K562 (cell line): Measurements from ENCODE around the gene TSSK2. TPM values are rescaled to one million over a fixed set of nuclear protein-coding genes. Genes with fewer than 3 reads are reported as not detected.

Experiments
- BRCA1 ChIP-seq, 2 experiments: fragments of 450-650 bp in 1 of 2; sonication (generic) in 1 of 2; formaldehyde crosslinking in 1 of 2; IDR thresholded peaks; 2 replicates each; pipeline versions ENCODE4 v1.5.0 to v1.6.1; 2017 to 2020; ENCODE audit warnings: mild to moderate bottlenecking in 1 of 2, missing genetic modification reagents in 1 of 2
- ESRRA ChIP-seq: fragments of 450-650 bp; IDR thresholded peaks from 2 replicates; pipeline ENCODE4 v1.6.1; 2014; ENCODE audit warnings: low read depth, mild to moderate bottlenecking, moderate library complexity, borderline replicate concordance
- FOSL1 ChIP-seq: fragments of 200-800 bp; sonication (Bioruptor generic); conservative IDR thresholded peaks from 2 replicates; pipeline ENCODE4 v1.6.1; 2016; ENCODE audit warnings: missing genetic modification characterization, missing compliant biosample characterization
- HDGF ChIP-seq: fragments of 450-650 bp; IDR thresholded peaks from 2 replicates; pipeline ENCODE4 v1.6.1; 2016
- KAT8 ChIP-seq: fragments of 450-650 bp; IDR thresholded peaks from 2 replicates; pipeline ENCODE4 v1.6.1; 2016; ENCODE audit warnings: low read depth, mild to moderate bottlenecking
- MAFG ChIP-seq: fragments of 450-650 bp; conservative IDR thresholded peaks from 2 replicates; pipeline ENCODE4 v1.6.1; 2016; ENCODE audit warnings: missing genetic modification characterization, missing compliant biosample characterization
- MED1 ChIP-seq: sonication (generic); formaldehyde crosslinking; IDR thresholded peaks from 2 replicates; pipeline ENCODE4 v1.8.1; 2023; ENCODE audit warnings: missing genetic modification reagents, borderline replicate concordance
- NCOA4 ChIP-seq: fragments of 450-650 bp; IDR thresholded peaks from 2 replicates; pipeline ENCODE4 v1.6.1; 2018; ENCODE audit warnings: mild to moderate bottlenecking; ENCODE audit not compliant: partially characterized antibody
- PML ChIP-seq: IDR thresholded peaks from 2 replicates; pipeline ENCODE4 v1.6.1; 2012; ENCODE audit warnings: low read length, inconsistent platforms
- POLR3A ChIP-seq: IDR thresholded peaks from 2 replicates; pipeline ENCODE4 v1.6.1; 2011; ENCODE audit warnings: borderline replicate concordance, mild to moderate bottlenecking, moderate library complexity; ENCODE audit not compliant: insufficient read length, insufficient read depth; ENCODE audit errors: extremely low read depth
- POLR3G ChIP-seq: IDR thresholded peaks from 2 replicates; pipeline ENCODE4 v1.6.1; 2011; ENCODE audit not compliant: insufficient read length, insufficient replicate concordance; ENCODE audit errors: extremely low read depth
- RAD51 ChIP-seq: fragments of 450-650 bp; IDR thresholded peaks from 2 replicates; pipeline ENCODE4 v1.7.1; 2016; ENCODE audit warnings: low read depth, mild to moderate bottlenecking, borderline replicate concordance
- RBM14 ChIP-seq: fragments of 200-400 bp; formaldehyde crosslinking; IDR thresholded peaks from 2 replicates; pipeline ENCODE4 v1.6.1; 2018; ENCODE audit warnings: low read depth, mild to moderate bottlenecking, low read length, moderate library complexity, borderline replicate concordance; ENCODE audit not compliant: insufficient read depth
- SMAD1 ChIP-seq: fragments of 150-350 bp; IDR thresholded peaks from 2 replicates; pipeline ENCODE4 v1.6.1; 2014; ENCODE audit warnings: low read length, low read depth; ENCODE audit not compliant: partially characterized antibody
- SMARCE1 ChIP-seq: fragments of 450-650 bp; IDR thresholded peaks from 2 replicates; pipeline ENCODE4 v1.7.1; 2016; ENCODE audit warnings: mild to moderate bottlenecking
- TAF7 ChIP-seq: fragments of 450-650 bp; IDR thresholded peaks from 2 replicates; pipeline ENCODE4 v1.6.1; 2016; ENCODE audit warnings: missing genetic modification characterization, missing compliant biosample characterization
- TFAM ChIP-seq: fragments of 250-450 bp; sonication (Bioruptor Pico); conservative IDR thresholded peaks from 2 replicates; pipeline ENCODE4 v1.5.0; 2021; ENCODE audit warnings: mild to moderate bottlenecking, moderate library complexity
- ZBTB17 ChIP-seq: fragments of 450-650 bp; formaldehyde crosslinking; IDR thresholded peaks from 2 replicates; pipeline ENCODE4 v1.4.0; 2020; ENCODE audit warnings: mild to moderate bottlenecking
- ZFP30 ChIP-seq: fragments of 250-450 bp; sonication (Bioruptor Pico); IDR thresholded peaks from 2 replicates; pipeline ENCODE4 v1.8.0; 2022; ENCODE audit warnings: moderate library complexity, mild to moderate bottlenecking, inconsistent platforms, borderline replicate concordance
- ZNF239 ChIP-seq: fragments of 250-450 bp; sonication (Bioruptor Pico); IDR thresholded peaks from 2 replicates; pipeline ENCODE4 v1.4.0; 2020; ENCODE audit warnings: mild to moderate bottlenecking
- ZNF274 ChIP-seq: IDR thresholded peaks from 2 replicates; pipeline ENCODE4 v1.6.1; 2011; ENCODE audit warnings: low read depth, mild to moderate bottlenecking, low read length, moderate library complexity, borderline replicate concordance
- ZNF316 ChIP-seq: fragments of 450-650 bp; IDR thresholded peaks from 2 replicates; pipeline ENCODE4 v1.6.1; 2016
- ZSCAN32 ChIP-seq: fragments of 450-650 bp; formaldehyde crosslinking; IDR thresholded peaks from 2 replicates; pipeline ENCODE4 v1.4.0; 2020; ENCODE audit warnings: mild to moderate bottlenecking, moderate library complexity
- polyA plus RNA-seq, 8 experiments: library from polyadenylated mRNA; depleted of rRNA in 4 of 8; stranded (reverse) in 5 of 8; unstranded in 3 of 8; fragments of >200 nt; fragmentation: Nextera tagmentation in 2 of 8; fragmentation: Illumina TruSeq in 1 of 8; extraction: Ambion mirVana in 2 of 8; extraction: Trizol in 1 of 8; gene quantifications; 2 replicates each; pipeline versions ENCODE4 v1.2.1 to v1.2.3, GENCODE V29; 2011 to 2014; ENCODE audit warnings: inconsistent platforms in 1 of 8, missing spikeins in 1 of 8
- total RNA-seq, 7 experiments: library from RNA; depleted of rRNA in 6 of 7; stranded (reverse); fragments of >200 nt in 6 of 7; fragmentation: Illumina TruSeq in 2 of 7; extraction: Trizol in 2 of 7; gene quantifications; 2 replicates each; pipeline versions ENCODE4 v1.2.1 to v1.2.3, GENCODE V29; 2011 to 2021; ENCODE audit warnings: low replicate concordance in 1 of 7
- TF ChIP-seq, protein P1 (sequence below): IDR thresholded peaks from 2 replicates; pipeline ENCODE4 v1.6.1; 2016; ENCODE audit warnings: missing genetic modification characterization, missing compliant biosample characterization
- TF ChIP-seq, protein P2 (sequence below): fragments of 200-400 bp; formaldehyde crosslinking; IDR thresholded peaks from 2 replicates; pipeline ENCODE4 v1.6.1; 2017; ENCODE audit warnings: mild to moderate bottlenecking, low read depth, low read length, moderate library complexity
- TF ChIP-seq, protein P3 (sequence below): fragments of 250-450 bp; sonication (Bioruptor Pico); IDR thresholded peaks from 2 replicates; pipeline ENCODE4 v1.9.0; 2021; ENCODE audit warnings: mild to moderate bottlenecking

The TSSK2 gene
- total and polyA plus RNA-seq, 9 of the 15 experiments (the other 6 are each of a cell fraction or from before 2014, with no cell fraction given): 0.04 TPM; not detected in 8

DNA sequence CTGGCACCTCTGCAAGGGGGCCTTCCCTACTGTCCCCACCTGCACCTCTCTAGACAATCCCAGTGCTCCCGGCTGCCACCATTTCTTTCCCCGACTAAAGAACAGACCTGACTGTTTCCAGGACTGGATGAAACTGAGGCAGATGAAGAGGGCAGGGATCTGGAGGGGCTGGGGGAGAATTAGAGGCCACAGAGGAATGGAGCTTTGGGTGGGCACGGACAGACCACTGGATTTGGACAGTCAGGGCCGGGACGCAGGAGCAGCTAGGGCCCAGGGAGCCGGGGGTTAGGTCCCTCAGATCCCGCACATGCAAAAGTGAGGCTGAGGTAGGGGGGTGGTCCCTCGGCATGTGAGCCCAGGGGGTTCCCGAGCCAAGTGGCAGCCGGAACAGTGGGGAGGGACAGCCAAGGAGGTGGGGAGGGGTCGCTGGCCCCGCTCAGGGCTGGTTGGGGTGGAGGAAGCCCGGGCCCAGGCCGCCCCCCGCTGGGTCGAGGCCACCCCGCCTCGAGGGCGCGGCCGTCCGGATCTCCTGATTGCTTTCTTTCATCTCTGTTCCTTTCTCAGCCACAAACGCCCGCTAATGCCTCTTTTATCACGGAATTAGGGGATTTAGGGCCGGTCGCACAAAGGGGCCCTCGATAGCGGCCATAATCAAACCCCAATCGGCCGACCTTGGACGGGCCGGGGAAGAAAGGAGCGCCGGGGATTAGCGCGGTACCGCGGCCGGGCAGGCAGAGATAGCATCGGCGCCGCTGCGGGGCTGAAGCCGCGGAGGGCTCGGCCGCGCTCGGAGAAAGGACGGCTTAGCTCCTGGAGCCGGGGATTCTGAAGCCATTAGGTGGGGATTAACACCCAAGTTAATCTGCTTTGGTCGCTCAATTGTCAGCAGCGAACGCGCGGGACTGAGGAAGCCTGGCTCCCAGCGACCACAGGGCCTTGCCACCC lies 38.2 kb downstream of the TSSK2 start (continued):
- TF ChIP-seq TAF7 (tag) (0 out of 2 replicates have a peak, but pooled peaks have one; percentile 30), BRCA1 (IDR thresholded peaks at IDR 0.05) (no peak), BRCA1 (CRISPR knock-in tag; IDR thresholded peaks at IDR 0.05) (no peak), RBM14 (no peak), ZNF239 (no peak), MAFG (tag) (no peak), MED1 (CRISPR knock-in tag) (no peak), SMARCE1 (no peak), POLR3G (no peak), SMAD1 (peak; percentile 52), ZNF274 (no peak; the same call in 1 of the 2 replicates), PML (no peak), ZBTB17 (CRISPR knock-in tag) (no peak), RAD51 (no peak), ZNF316 (no peak), ZFP30 (no peak), KAT8 (no peak), TFAM (CRISPR knock-in tag) (no peak), POLR3A (no peak), FOSL1 (no peak), HDGF (no peak), ESRRA (no peak), ZSCAN32 (CRISPR knock-in tag) (no peak), NCOA4 (no peak)
- TF ChIP-seq, protein P1, sequence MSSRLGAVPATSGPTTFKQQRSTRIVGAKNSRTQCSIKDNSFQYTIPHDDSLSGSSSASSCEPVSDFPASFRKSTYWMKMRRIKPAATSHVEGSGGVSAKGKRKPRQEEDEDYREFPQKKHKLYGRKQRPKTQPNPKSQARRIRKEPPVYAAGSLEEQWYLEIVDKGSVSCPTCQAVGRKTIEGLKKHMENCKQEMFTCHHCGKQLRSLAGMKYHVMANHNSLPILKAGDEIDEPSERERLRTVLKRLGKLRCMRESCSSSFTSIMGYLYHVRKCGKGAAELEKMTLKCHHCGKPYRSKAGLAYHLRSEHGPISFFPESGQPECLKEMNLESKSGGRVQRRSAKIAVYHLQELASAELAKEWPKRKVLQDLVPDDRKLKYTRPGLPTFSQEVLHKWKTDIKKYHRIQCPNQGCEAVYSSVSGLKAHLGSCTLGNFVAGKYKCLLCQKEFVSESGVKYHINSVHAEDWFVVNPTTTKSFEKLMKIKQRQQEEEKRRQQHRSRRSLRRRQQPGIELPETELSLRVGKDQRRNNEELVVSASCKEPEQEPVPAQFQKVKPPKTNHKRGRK (tag): no peak
- TF ChIP-seq, protein P2, sequence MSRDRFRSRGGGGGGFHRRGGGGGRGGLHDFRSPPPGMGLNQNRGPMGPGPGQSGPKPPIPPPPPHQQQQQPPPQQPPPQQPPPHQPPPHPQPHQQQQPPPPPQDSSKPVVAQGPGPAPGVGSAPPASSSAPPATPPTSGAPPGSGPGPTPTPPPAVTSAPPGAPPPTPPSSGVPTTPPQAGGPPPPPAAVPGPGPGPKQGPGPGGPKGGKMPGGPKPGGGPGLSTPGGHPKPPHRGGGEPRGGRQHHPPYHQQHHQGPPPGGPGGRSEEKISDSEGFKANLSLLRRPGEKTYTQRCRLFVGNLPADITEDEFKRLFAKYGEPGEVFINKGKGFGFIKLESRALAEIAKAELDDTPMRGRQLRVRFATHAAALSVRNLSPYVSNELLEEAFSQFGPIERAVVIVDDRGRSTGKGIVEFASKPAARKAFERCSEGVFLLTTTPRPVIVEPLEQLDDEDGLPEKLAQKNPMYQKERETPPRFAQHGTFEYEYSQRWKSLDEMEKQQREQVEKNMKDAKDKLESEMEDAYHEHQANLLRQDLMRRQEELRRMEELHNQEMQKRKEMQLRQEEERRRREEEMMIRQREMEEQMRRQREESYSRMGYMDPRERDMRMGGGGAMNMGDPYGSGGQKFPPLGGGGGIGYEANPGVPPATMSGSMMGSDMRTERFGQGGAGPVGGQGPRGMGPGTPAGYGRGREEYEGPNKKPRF: no peak
- TF ChIP-seq, protein P3, sequence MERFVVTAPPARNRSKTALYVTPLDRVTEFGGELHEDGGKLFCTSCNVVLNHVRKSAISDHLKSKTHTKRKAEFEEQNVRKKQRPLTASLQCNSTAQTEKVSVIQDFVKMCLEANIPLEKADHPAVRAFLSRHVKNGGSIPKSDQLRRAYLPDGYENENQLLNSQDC (CRISPR knock-in tag): 0 out of 2 replicates have a peak, but pooled peaks have one; percentile 1
